B cell (primary cell): ENCODE measurements around the gene DDX59.

Experiments used
- CTCF ChIP-seq: fragments of 200-600 bp; IDR thresholded peaks from one replicate; pipeline ENCODE4 v1.8.0; 2022; ENCODE audit warnings: antibody characterized with exemption, mild to moderate bottlenecking
- EZH2 ChIP-seq: IDR thresholded peaks from 2 replicates; pipeline ENCODE4 v1.6.1; 2012; ENCODE audit warnings: borderline replicate concordance, low read depth, mild to moderate bottlenecking, moderate library complexity, low read length; ENCODE audit not compliant: insufficient read depth, poor library complexity, severe bottlenecking

GRCh38 chr1:200684015-200684414 lies 14.3 kb upstream of the DDX59 start:
- TF ChIP-seq CTCF (no peak), EZH2 (no peak)
